ENCODE results near the gene IGFN1.
"Not testable (repeated sequence)": the region's sequence is repeated elsewhere in the genome, so short reads cannot be mapped to it uniquely, and the experiment has no call there.

IGFN1 gene

DNA sequence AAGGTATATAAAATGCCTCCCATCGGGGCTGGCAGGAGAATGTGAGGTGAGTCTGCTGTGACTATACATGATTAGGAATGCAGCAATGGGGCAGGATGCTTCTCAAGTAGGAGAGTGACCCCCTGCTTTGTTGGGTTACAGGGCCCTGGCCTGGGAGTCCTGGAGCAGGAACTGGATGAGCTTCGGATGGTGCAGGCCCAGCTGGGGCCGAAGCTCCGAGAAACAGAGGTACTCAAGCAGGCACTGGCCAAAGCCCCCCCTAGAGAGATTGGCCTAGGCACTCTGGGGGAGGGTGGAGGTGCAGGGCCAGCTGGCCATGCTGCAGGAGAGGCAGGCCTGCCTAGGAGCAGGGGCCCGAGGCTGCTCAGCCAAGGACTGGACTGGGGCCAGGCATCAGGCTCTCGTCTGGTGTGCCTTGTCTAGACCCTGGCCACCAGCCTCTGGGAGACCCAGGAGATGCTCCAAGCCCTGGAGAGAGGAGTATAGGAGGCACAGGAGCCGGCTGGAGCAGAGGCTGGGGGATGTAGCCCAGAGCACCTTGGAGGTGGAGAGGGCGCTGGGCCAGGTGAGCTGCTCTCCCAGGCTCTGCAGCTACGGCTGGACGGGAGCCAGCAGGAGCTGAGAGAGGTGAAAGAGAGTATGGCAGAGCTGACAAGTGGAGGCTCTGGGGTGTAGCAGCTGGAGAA is 59.8 kb downstream of the IGFN1 start:
- DNase-seq (ENCODE audit: low spot score), result no peak

DNA sequence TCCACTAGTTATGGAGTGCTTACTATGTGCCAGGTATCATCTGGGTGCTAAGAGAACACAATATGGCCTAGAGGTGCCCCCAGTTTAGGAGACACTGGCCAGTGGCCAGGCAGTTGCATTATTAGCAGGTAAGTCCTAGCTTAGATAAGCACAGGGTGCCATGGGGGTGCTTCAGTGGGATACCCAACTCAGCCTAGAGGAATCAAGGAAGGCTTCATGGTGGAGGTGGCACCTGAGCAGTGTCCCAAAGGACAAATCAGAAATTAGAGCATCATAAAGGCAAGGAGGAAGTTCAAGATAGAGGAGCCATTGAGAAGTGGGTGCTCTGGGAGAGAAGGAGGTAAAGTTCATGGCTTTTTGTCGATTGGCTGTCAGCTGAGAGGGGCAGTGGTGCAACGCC is 60.8 kb downstream of the IGFN1 start:
- DNase-seq (ENCODE audit: low spot score), result no peak

DNA sequence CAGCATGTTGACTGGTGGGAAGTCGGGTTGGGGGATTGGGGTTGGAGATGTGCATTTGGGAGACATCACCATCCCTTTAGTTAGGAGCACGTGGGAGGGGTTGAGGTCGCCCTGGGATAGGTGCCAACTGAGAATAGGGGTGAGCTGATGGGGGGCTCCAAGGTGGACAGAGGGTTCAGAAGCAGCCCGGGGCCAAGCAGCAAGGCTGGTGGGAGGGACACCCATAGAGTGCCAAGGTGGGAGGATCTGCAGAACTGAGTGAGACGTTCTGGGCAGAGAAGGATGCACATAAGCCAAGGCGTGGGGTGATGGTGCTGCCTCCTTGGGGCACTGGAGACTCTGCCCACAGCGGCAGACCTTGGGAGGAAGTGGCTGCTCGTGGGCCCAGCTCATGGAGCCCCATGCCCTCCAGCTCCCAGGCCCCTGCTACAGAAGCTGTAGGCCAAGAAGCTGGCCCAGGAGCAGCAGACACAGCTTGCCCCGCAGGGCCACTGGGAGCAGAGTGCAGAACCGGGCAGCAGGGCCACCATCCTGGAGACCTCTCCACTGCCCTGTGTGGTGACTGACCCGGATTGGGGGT is 61.3 kb downstream of the IGFN1 start:
- no peak for DNase-seq (ENCODE audit: low spot score)

DNA sequence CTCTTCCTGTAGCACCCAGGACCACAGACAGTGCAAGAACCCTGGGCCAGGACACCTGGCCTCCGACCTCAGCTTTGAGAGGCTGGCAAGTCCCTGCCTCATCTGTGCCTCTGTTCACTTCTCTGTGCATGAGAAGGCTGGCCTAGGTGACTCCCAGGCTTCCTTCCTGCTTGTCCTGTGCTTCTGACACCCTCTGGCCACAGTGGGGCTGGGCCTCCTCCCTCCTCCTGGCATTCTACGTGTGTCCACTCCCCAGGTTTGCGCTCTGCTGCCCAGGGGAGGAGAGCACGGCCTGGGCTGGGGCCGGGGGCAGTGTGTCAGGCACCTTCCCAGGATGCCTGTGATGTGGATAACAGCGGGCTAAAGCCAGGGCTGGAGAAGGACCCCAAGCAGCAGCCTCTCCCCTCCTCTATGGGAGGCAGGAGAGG is 62.3 kb downstream of the IGFN1 start:
- no peak for DNase-seq (ENCODE audit: low spot score)

DNA sequence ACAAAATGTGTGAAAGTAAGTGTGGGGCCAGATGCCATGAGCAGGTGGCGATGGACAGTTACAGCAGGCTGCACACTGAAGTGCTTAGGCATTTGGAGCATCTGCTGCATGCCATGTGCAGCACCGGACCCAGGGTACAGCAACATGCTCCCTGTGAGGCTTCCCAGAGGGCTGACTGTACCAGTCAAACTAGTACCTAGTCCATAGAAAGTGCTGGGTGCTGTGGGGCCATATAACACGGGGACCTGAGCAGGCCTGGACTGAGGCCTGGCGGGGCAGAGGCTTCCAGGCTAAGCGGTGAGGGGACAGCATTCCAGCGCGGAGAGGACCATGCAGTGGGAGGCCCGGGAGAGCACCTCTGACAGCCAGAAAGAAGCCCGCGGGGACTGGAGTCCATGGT is 62.8 kb downstream of the IGFN1 start:
- DNase-seq (ENCODE audit: low spot score), result no peak

DNA sequence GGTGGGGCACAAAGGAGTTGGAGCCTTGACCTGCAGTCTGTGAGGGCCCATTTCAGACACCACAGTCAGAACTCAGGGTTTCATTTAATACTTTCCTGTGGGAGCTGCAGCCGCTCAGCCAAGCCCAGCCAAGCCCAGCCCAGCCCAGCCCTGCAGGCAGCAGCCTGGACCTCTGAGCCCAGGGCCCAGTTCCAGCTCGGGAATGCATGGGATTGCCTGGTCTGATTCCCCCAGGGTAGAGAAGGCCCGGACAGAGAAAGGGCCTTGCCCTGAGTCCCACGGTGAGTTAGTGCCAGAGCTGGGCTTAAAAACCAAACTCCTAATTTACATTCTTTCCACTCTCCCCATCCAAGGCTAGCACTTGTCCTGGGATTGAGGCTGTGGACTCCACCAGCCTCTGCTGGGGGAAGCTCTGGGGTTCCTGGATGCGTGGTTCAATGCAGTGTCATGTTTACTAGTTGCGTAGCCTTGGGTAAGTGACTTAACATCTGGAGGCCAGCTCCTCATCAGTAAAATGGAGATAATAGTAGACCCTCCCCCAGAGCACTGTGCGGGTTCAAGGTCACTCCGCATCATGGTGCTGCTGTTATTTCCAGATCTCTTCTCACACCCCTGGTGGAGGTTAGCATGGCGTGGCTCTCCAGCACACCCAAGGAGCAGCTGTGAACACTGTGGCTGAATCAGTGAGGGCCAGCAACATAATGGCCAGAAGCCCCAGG is 63.4 kb downstream of the IGFN1 start:
- no peak for DNase-seq (ENCODE audit: low spot score)

DNA sequence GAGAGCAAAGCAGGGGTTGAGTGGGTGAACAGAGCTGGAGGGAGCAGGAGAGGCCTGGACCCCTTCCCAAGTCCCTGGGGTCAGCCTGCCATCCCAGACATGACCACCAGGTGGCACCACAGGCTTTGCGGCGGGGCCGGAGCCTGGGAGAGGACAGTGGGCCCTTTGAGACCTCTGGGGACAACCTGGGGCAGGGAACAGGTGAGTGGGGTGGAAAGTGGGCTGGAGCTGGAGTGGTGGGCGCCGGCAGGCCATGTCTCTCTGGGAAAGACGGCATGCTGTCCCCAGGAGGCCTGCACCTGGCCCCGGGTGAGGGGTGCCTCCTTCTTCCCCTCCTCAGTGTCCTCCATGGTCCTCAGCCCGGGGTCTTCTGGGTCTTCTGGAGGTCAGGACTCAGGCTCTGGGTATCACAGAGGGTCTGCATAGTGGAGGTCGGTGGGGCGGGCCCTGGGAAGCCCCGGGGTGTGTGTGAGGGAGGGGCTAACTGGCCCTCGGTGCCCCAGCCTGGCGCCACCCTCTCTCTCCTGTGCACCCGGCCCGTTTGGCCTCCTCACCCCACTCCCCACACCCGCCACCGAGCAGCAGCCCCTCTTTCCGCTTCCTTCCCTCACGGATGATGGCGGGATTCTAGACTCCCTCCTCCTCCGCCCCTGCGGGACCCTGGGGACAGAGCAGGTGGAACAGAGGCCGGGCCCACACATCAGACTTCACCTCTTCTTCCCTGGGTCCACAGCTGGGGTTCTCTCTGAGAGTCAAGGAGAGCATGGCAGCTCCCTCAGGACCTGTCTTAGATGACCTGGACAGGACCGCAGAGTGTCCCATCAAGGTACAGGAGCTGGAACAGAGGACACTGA is 64.2 kb downstream of the IGFN1 start:
- peak; percentile 35 for DNase-seq (ENCODE audit: low spot score)

DNA sequence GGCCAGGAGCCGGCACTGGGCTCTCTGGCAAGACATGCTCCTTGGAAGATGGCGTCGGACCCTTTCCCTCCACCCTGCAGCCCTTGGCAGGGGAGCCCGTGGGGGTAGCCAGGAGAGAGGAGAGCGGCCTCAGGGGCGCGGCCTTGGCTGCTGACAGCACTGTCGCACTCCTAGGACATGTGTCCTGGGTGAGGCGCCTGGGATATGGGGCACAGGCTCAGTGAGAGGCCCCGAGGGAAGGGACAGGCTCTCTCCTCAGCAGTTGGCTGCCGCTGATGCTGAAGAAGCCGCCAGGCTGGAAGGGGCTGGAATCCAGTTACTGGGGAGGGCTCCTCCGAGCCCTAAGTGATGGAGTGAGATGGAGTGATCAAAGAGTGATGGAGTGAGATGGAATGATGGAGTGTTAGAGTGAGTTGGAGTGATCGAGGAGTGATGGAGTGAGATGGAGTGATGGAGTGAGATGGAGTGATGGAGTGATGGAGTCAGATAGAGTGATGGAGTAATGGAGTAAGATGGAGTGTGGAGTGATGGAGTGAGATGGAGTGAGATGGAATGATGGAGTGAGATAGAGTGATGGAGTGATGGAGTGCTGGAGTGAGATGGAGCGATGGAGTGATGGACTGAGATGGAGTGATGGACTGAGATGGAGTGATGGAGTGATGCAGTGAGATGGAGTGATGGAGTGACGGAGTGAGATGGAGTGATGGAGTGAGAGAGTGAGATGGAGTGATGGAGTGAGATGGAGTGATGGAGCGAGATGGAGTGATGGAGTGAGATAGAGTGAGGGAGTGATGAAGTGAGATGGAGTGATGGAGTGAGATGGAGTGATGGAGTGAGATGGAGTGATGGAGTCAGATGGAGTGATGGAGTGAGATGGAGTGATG is 65.1 kb downstream of the IGFN1 start:
- DNase-seq (ENCODE audit: low spot score), result no peak

DNA sequence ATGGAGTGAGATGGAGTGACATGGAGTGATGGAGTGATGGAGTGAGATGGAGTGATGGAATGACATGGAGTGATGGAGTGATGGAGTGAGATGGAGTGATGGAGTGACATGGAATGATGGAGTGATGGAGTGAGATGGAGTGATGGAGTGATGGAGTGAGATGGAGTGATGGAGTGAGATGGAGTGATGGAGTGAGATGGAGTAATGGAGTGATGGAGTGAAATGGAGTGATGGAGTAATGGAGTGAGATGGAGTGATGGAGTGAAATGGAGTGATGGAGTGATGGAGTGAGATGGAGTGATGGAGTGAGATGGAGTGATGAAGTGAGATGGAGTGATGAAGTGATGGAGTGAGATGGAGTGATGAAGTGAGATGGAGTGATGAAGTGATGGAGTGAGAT is 67.5 kb downstream of the IGFN1 start:
- not testable (repeated sequence) for DNase-seq (ENCODE audit: low spot score)

DNA sequence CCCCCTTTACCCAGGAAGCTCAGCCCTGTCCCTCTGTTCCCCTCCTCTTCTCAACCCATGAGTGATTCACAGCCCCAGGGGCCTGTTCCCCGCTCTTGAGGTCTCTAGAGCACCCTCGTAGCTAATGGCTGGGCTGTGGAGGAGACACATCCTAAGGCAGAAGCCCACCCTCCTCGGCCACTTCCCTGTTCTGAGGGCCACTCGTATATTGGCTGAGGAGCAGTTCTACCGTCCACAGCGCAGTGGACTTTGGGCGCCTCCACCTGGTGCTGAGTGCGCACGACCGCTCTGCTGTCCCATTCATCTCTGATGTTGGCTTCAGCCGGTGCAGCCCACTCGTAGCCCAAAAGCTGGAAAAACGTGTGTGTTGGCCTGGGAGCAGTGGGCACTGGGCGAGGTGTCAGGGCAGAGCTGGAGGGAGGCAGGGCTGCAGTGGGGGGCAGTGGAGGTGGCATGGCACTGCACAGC is 68.2 kb downstream of the IGFN1 start:
- DNase-seq (ENCODE audit: low spot score), result no peak

DNA sequence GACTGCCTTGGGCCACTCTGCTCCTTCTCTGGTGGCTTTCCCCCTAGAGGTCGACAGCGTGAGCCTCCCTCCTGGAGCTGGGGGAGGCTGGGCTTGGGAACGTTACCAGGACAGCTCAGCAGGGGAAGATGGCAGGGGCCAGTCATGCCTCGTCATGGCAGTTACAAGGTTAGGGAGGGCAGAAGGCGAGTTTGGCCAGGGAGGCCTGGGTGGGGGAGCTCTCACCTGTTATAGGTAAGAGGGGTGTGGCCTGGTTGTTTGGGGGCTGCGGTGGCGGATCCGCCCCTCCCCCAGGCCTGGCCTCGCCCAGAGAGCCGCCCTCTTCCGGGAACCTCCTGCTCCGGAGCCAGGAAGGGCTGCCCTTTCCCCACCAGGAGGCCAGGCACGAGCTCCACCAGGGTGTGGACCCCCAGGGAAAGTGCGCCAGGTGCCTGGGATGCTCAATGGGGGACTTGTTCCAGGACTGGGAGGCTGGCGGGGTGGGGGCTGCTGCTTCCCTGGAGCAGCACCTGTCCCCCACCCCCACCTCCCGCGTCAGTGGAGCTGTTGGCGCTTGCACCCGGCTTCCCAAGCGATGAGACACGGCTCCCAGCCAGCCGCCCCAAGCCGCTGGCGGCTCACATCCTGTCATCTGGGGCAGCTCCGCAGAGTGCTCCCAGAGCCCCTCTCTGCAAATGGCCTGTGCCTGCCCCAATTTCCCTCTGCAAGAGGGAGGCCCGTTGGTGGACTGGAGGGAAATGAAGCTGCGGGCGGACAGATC is 69.0 kb downstream of the IGFN1 start:
- no peak for DNase-seq (ENCODE audit: low spot score)

DNA sequence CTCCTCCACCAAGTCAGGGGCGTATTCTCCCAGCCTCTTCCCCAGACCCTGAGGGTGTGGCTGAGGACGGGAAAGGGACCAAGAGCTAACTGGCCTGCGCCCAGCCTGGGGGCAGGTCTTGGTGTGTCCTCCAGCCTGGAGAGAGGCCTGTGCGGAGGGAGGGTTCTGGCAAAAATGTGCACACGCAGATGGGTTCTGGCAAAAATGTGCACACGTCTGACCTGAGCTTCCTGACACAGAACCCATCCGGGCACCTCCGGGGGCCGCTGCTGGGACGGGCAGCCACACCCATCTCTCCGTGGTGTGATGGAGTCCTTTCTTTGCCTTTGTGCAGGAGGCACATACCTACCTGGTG is 69.6 kb downstream of the IGFN1 start:
- no peak for DNase-seq (ENCODE audit: low spot score)

DNA sequence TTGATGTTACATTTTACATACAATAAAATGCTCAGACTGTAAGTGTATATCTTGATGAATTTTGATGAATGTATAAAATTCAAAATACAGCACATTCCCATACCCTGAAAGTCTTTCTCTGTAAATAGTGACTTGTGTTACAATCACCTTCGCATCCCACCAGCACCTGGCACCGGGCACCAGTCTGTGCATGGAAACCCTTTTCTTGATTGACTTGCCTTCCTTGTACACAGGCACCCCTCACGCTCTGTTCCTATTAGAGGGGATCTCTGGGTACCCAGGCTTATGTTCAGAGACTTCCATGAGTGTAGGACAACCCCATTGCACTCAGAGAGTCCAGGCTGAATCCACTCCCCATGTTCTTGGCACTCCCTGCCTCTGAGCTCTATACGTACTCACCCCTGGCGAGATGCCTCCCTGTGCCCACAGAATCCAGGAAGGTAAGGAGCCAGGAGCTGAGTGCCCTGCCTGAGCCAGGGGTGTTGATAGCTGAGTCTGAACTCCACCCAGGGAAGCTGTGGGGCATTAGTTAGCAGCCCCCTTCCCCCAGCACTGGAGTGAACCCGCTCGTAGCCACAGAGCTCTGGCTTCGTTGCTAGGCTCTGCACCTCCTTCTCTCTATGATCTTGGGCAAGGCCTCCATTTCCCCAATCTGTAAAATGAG is 70.2 kb downstream of the IGFN1 start:
- no peak for DNase-seq (ENCODE audit: low spot score)

DNA sequence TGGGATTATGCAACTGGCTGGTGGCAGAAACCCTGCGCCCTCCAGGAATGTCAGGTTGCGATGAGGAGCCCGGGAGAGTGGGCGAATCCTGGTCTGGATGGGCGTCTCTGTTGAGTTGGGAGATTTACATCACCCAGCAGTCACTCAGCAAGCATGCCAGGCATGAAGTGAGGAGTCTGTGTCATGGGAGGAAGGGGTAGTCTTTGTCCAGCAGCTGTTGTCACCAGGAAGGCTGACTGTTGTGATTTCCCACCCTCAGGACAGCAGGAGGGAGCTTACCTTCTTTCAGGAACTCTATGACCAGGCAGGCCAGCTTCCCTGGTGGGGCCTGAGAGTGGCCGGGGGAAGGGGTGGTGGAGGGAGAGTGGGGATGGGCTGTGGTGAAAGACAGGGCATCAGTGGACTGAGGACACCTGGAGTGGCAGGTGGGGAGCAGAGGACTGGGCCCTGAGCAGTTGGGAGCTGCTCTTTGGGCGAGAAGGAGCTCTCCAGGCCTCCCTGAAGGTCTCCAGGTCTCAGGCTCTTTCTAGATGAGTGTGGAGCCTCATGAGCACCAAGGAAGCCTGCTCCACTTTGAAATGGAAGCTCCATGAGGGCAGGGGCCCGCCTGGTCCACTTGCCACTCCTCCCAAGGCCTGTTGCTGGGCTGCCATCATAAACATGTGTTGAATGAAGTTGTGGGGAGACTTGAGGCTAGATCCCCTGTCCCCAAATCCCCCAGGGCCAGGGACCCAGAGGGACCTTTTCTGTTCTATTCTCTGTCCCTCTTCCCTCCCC is 71.3 kb downstream of the IGFN1 start:
- DNase-seq (ENCODE audit: low spot score), result no peak

DNA sequence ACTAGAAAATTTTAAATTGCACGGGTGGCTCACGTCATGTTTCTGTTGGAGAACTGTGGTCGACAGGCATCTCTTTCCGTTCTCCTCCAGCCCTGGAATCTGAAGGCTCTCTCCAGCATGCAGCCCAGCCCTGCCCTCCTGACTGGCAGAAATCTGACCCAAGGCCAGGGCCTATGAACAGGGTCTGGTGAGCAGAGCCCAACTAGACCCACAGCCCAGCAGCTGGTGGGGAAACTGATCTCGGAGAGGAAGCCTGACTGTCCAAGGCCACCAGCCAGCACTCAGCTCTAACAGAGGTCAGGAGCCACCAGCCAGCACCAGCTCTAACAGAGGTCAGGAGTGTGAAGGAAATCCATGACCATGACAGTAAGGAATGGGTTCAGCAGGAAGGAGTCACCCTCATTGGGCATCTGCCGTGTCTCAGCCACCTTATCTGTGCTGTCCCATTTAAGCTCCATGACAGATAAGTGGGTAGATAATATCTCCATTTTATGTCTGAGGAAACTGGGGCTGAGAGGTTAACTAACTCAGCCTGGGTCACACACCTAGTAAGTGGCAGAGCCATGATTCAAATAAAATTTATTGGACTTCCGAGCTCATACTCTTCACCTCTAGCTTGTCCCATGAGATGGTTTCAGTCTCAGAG is 72.5 kb downstream of the IGFN1 start:
- DNase-seq (ENCODE audit: low spot score), result no peak

DNA sequence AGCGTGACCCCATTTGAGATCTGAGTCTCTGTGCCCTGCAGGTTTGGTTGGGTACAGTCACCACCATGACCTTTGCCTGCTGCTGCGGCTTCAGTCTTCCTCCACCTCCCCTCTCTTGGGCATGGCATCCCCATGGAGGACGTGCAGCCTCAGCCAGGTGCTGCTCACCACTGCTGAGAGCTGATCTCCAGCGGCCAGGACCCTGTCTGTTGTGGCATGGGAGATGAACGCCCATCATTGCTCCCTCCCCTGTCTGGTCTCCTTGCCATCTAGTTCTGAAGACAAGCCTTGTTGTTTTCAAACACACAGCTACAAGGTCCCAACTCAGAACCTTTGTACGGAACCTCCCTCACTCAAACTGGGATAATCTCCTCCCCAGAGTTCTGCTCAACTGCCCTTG is 73.4 kb downstream of the IGFN1 start:
- no peak for DNase-seq (ENCODE audit: low spot score)

DNA sequence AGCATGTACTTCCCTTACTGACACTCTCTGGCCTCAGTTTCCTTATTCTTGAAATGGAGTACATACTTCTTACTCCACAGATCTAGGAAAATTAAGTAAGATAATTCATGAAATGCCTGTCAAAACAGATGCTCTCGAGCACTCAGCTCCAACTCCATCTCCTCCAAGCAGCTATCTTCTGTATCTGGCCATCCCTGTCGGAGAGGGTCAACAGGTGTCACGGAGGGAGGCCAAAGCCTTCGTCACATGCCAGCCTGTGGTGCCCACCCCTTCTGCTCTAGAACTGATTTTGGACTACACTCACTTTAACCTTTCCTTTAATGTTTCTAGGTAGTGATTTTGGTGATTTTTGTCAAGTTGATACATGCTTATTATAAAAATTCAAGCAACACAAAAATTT is 73.9 kb downstream of the IGFN1 start:
- DNase-seq (ENCODE audit: low spot score), result no peak

DNA sequence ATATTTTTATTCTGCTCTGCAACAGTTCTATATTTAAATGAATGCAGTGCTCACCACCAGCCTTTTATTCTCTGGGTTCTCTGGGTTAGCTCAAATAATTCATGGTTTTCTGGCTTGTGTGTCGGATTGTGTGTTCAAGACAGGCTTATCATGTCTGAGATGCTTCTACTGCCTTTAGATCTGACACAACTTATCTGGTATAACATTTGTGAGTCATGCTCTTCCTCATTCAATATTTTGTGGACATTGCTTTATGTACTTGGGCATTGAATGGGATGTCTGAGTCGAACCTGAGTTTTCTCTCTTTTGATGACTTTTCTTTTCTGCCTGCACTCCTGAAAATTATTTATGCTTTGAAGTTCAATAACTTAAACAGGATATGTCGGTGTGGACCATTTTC is 75.1 kb downstream of the IGFN1 start:
- DNase-seq (ENCODE audit: low spot score), result no peak

DNA sequence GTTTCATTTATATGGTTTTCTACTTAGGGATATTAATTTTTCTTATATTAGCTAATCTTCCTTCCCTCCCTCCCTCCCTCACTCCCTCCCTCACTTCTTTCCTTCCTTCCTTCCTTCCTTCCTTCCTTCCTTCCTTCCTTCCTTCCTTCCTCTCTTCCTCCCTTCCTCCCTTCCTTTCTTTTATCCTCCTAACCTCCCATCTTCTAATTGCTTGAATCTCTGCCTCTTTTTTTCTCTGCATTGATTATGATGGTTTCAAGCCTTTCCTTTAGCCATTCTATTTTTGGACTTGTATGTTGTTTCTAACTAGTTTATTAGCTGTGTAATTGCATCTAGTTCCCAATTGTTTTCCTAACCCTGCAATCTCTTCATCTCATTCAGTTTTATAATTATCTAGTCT is 75.7 kb downstream of the IGFN1 start:
- DNase-seq (ENCODE audit: low spot score), result no peak

Measured in LoVo (cell line).